Measurements from ENCODE around the gene PTPRN2. TPM values are rescaled to one million over a fixed set of nuclear protein-coding genes. Genes with fewer than 3 reads are reported as not detected.

PTPRN2 gene
- total and polyA plus RNA-seq, 7 donors, result 0.47 to 0.82 (median 0.51) TPM

DNA sequence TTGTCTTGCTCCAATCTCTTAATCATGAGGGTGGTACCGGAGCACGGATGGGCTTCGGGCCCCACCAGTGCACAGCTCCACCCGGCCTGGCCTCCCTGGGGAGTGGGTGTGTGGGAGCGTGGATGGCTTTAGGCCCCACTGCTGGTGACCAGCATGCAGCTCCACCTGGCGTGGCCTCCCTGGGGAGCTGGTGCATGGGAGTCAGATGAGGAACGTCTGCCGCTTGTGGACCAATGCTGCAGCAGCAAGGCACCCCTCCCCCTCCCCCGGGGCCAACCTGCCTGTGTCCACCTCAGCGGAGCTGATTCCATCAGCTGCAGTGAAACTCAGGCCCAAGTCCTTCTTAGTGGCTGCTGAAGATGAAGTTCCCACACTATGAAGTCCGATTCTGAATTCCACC, 511.4 kb downstream of the PTPRN2 start:
- DNase-seq, result no peak
- TF ChIP-seq, protein P1, sequence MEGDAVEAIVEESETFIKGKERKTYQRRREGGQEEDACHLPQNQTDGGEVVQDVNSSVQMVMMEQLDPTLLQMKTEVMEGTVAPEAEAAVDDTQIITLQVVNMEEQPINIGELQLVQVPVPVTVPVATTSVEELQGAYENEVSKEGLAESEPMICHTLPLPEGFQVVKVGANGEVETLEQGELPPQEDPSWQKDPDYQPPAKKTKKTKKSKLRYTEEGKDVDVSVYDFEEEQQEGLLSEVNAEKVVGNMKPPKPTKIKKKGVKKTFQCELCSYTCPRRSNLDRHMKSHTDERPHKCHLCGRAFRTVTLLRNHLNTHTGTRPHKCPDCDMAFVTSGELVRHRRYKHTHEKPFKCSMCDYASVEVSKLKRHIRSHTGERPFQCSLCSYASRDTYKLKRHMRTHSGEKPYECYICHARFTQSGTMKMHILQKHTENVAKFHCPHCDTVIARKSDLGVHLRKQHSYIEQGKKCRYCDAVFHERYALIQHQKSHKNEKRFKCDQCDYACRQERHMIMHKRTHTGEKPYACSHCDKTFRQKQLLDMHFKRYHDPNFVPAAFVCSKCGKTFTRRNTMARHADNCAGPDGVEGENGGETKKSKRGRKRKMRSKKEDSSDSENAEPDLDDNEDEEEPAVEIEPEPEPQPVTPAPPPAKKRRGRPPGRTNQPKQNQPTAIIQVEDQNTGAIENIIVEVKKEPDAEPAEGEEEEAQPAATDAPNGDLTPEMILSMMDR (IDR thresholded peaks at IDR 0.05), result no peak
- WGBS, 3 donors, result 81 to 83% (median 82%) methylated on average over 11 of the region's 11 CpGs
- no peak for ATAC-seq
- Histone ChIP-seq H3K4me1 (no peaks in the 10 kb centered on the region), H3K27me3 (ENCODE audit: insufficient read depth in 3 of 3, low read length in 2 of 3) (peaks cover 0 to 2% (median 0%) of the 10 kb centered on the region in 3 donors), H3K36me3 (ENCODE audit: insufficient read depth in 1 of 2, low read depth in 1 of 2) (no peaks in the 10 kb centered on the region), H3K27ac (no peak overlapping the region), H3K9me3 (no peaks in the 10 kb centered on the region), H3K4me3 (no peak overlapping the region)
- intact Hi-C loops (cut with DNase I), result no loop called here

DNA sequence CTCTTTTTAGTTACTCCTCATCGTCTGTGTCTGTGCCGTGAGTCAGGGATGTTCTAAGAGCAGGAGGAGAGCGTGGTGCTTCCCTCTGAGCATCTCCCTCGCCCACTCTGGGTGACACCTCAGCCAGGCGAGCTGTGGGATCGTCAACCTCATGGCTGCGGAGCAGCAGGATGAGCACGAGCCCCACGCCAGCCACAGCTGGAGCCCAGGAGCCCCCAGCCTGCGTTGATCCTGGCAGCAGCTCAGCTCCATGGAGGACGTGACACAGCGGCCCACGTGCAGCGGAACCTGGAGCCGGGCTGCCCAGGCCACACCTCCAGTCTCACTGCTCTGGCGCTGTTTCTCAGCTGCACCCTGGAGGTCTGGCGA, 512.0 kb downstream of the PTPRN2 start:
- no peak overlapping the region for H3K27ac ChIP-seq
- no peaks in the 10 kb centered on the region for H3K9me3 ChIP-seq
- no peaks in the 10 kb centered on the region for H3K4me1 ChIP-seq
- intact Hi-C loops (cut with DNase I), result no loop called here
- TF ChIP-seq, protein P1 (IDR thresholded peaks at IDR 0.05), result no peak
- no peaks in the 10 kb centered on the region for H3K36me3 ChIP-seq (ENCODE audit: insufficient read depth in 1 of 2, low read depth in 1 of 2)
- ATAC-seq (no peak), DNase-seq (no peak)
- WGBS, 3 donors, result 76 to 77% (median 77%) methylated on average over 17 of the region's 17 CpGs
- H3K27me3 ChIP-seq (ENCODE audit: insufficient read depth in 3 of 3, low read length in 2 of 3), result no peaks in the 10 kb centered on the region
- no peak overlapping the region for H3K4me3 ChIP-seq

DNA sequence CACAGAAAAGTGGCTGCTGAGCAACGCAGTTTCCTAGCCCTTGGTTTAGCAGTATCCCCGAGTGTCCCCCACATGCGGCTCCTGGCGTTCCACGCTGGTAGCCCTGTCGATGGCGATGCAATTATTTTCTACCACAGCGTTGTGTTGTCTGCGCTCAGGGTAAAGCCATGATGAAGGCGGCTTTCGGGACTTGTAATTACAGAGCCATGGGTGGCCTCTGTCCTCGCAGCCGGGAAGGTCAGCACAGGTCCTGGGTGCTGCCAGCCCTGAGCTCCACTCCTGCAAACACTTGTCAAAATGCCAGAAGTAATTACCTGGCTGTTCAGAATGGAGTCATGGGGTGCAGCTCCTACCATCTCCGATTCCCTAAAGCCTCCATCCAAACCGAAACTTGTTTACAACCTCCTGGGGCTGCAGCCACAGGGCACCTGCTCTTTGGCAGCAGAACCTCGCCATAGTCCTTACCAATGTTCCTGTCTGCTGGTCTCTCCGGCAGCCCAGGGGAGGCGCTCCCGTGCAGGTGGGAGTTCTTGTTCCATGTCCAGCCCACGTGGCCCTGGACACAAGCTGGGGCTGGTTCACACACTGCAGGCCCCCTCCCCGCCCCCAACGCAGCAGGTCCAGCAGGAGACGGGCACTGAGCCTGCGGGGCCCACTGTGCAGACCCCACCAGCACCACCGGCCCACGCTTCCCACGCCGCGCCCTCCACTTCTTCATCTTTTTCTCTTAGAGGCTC, 512.6 kb downstream of the PTPRN2 start:
- TF ChIP-seq, protein P1 (IDR thresholded peaks at IDR 0.05), result no peak
- intact Hi-C loops (cut with DNase I), result no loop called here
- H3K27ac ChIP-seq, result no peak overlapping the region
- 84 to 88% (median 86%) methylated on average over 29 of the region's 29 CpGs for WGBS, 3 donors
- DNase-seq (no peak), ATAC-seq (no peak)
- H3K27me3 ChIP-seq (ENCODE audit: insufficient read depth in 3 of 3, low read length in 2 of 3), result no peaks in the 10 kb centered on the region
- H3K9me3 ChIP-seq, result no peaks in the 10 kb centered on the region
- H3K4me1 ChIP-seq, result no peaks in the 10 kb centered on the region
- H3K36me3 ChIP-seq (ENCODE audit: insufficient read depth in 1 of 2, low read depth in 1 of 2), result no peaks in the 10 kb centered on the region
- no peak overlapping the region for H3K4me3 ChIP-seq

DNA sequence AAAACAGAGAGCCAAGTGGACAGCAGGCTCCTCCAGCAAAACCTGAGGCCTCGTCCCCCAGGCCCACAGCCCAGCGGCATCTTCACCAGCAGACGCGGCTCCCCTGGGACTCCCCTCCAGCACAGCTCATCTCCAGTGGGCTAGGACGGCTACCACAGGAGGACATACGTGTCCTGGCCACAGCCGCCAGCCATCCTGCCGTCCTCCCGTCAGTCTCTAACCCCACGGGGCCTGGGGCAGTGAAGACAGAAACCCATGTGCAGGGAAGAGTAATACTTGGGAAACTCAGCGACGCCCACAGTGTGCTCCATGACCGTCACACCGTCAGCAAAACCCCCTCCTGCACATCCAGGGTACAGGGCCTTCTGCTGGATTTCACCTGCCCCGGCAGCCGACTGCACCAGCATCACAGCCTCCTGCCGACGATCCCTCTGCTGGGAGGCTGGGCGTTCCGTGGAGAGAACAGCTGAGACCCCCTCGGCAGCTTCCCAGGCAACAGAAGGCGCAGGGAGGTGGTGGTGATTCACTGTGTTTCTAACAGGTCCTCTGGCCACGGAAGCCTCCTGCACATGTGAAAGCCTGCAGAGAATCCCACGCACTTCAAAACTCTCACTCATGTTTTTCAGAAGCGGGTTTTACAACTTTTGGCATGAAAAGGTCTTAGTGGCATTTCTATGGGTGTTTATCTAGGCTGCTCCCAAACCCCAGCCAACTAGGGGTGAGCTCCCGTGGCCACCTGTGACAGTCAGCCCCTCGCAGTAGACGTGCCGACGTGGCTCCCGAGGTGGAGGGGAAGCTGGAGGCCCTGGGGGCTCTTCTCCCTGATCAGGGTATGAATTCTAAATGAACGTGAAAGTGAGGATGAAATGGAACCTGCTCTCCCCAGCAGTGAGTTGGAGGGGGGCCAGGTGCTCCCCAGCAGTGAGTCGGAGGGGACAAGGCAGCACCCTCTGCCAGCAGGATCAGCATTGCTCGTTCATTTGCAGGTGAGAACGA, 513.5 kb downstream of the PTPRN2 start:
- TF ChIP-seq, protein P1 (IDR thresholded peaks at IDR 0.05), result no peak
- Histone ChIP-seq H3K4me1 (no peaks in the 10 kb centered on the region), H3K9me3 (no peaks in the 10 kb centered on the region), H3K4me3 (no peak overlapping the region), H3K36me3 (ENCODE audit: insufficient read depth in 1 of 2, low read depth in 1 of 2) (no peaks in the 10 kb centered on the region), H3K27me3 (ENCODE audit: insufficient read depth in 3 of 3, low read length in 2 of 3) (no peaks in the 10 kb centered on the region), H3K27ac (no peak overlapping the region)
- intact Hi-C loops (cut with DNase I), result no loop called here
- DNase-seq (no peak), ATAC-seq (no peak)
- 62 to 69% (median 64%) methylated on average over 33 to 35 of the region's 35 CpGs for WGBS, 3 donors

Data from psoas muscle (tissue), 8 donors.